UCSD-AML1 (cell line): ENCODE data around the gene ACTR5.

Experiments
- DNase-seq: peaks from one replicate; lab custom pipeline; 2025; ENCODE audit not compliant: unreplicated experiment; lab: John Stamatoyannopoulos, UW

ACTR5 gene

GRCh38 chr20:38748097-38748860, at the start of gene ACTR5:
Gene ACTR5, plus strand, starts transcription at chr20:38748460. Its CDS starts 19 bp downstream, at chr20:38748479.
- peak; percentile 97 for DNase-seq

GRCh38 chr20:38698541-38698940, 49.7 kb upstream of the ACTR5 start:
- no peak for DNase-seq

- DNase-seq = no peak
Observed at GRCh38 chr20:38700141-38700540, 48.1 kb upstream of the ACTR5 start.

- no peak for DNase-seq
Observed at GRCh38 chr20:38700926-38701325, 47.3 kb upstream of the ACTR5 start.

GRCh38 chr20:38703526-38703925, 44.7 kb upstream of the ACTR5 start:
- no peak for DNase-seq

GRCh38 chr20:38704136-38704535, 44.1 kb upstream of the ACTR5 start:
- no peak for DNase-seq

GRCh38 chr20:38706509-38706908, 41.8 kb upstream of the ACTR5 start:
- no peak for DNase-seq

- DNase-seq = no peak
Observed at GRCh38 chr20:38714308-38714707, 34.0 kb upstream of the ACTR5 start.

- no peak for DNase-seq
Observed at GRCh38 chr20:38715646-38716045, 32.6 kb upstream of the ACTR5 start.

- no peak for DNase-seq
Observed at GRCh38 chr20:38722683-38723016, 25.6 kb upstream of the ACTR5 start.

- peak; percentile 44 for DNase-seq
Observed at GRCh38 chr20:38723017-38723847, 25.0 kb upstream of the ACTR5 start.

GRCh38 chr20:38723848-38724625, 24.2 kb upstream of the ACTR5 start, which contains the start of gene SLC32A1:
Gene SLC32A1, plus strand, starts transcription at chr20:38724486. Its CDS starts 239 bp downstream, at chr20:38724725.
- DNase-seq = no peak

GRCh38 chr20:38724626-38725147, 23.6 kb upstream of the ACTR5 start:
- DNase-seq = no peak

GRCh38 chr20:38725148-38725901, 22.9 kb upstream of the ACTR5 start:
- DNase-seq = no peak

GRCh38 chr20:38725931-38726803, 22.1 kb upstream of the ACTR5 start:
- peak; percentile 64 for DNase-seq

GRCh38 chr20:38726804-38727606, 21.3 kb upstream of the ACTR5 start:
- DNase-seq = peak; percentile 42

- DNase-seq = no peak
Observed at GRCh38 chr20:38727607-38728190, 20.6 kb upstream of the ACTR5 start.

GRCh38 chr20:38728191-38728781, 20.0 kb upstream of the ACTR5 start:
- DNase-seq = no peak
